Prostate gland (tissue), 2 donors: ENCODE results near the gene RTTN. TPM values are rescaled to one million over a fixed set of nuclear protein-coding genes. Genes with fewer than 3 reads are reported as not detected.

Experiments used
- DNase-seq: peaks from one replicate; pipeline ENCODE4 v3.0.0-alpha.2; 2019; ENCODE audit warnings: low spot score
- H3K27ac ChIP-seq, 2 donors: fragments of 200-600 bp; sonication (generic); 2 replicates each; pipeline ENCODE4 v1.5.1; 2017 to 2019
- H3K27me3 ChIP-seq: fragments of 200-600 bp; sonication (generic); replicated peaks from 2 replicates; pipeline ENCODE4 v1.5.1; 2019; ENCODE audit not compliant: insufficient read depth
- H3K36me3 ChIP-seq, 2 donors: fragments of 200-600 bp; sonication (generic); 1 replicate in 1 of 2; 2 replicates in 1 of 2; pipeline versions ENCODE4 v1.5.1 to v1.8.1; 2017 to 2019
- H3K4me1 ChIP-seq: fragments of 200-600 bp; sonication (generic); replicated peaks from 2 replicates; pipeline ENCODE4 v1.5.1; 2019
- H3K4me3 ChIP-seq, 2 donors: fragments of 200-600 bp; sonication (generic); 2 replicates each; pipeline ENCODE4 v1.5.1; 2017 to 2019
- H3K9me3 ChIP-seq: fragments of 200-600 bp; sonication (generic); 2 replicates; pipeline ENCODE4 v1.5.1; 2017
- POLR2A ChIP-seq: fragments of 450-650 bp; IDR thresholded peaks from one replicate; pipeline ENCODE4 v1.6.1; 2016; ENCODE audit warnings: antibody characterized with exemption, mild to moderate bottlenecking
- POLR2AphosphoS5 ChIP-seq: sonication (generic); formaldehyde crosslinking; IDR thresholded peaks from one replicate; pipeline ENCODE4 v1.6.1; 2017; ENCODE audit warnings: antibody characterized with exemption
- WGBS: methylation state at CpG from one replicate; pipeline ENCODE4 v1.1.5; 2018; 5-methylcytosine and 5-hydroxymethylcytosine counted together
- intact Hi-C: fragments of 100-400 bp; cut with DNase I; formaldehyde crosslinking; loops from one replicate; pipeline ENCODE4 v1.14.2; 2022
- total RNA-seq, 2 donors: library from RNA; depleted of rRNA; stranded (reverse); fragments of >200 nt; gene quantifications; one replicate each; pipeline ENCODE4 v1.1.0, GENCODE V29; 2016
- TF ChIP-seq, protein P1 (sequence below), 4 experiments: fragments of 200-600 bp in 2 of 4; fragments of 450-650 bp in 2 of 4; sonication (generic) in 2 of 4; IDR thresholded peaks; 1 replicate in 3 of 4; 2 replicates in 1 of 4; pipeline ENCODE4 v1.5.1; 2016 to 2019; ENCODE audit warnings: antibody characterized with exemption in 4 of 4, mild to moderate bottlenecking in 2 of 4, moderate library complexity in 2 of 4

RTTN gene
- total RNA-seq, 2 donors from 2014 or later = 8.4 to 21.5 TPM

DNA sequence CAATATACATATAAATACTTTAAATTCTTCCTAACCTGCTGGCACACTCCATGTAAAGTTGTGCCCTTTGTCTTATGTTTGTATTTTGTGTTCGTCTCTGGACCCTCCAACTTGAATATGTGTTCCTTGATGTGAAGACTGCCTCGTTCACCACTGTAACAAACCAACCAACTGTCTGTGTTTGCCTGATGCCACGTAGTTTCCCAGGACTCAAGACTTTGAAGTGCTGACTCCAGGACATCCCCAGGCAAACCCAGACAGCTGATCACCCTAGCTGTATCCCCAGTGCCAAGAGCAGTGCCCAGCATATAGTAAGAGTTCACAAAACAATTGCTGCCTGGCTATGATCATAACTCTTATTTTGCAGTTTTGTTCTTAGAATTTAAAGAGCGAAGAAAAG lies 242.3 kb downstream of the RTTN start:
- no peak overlapping the region for H3K4me3 ChIP-seq
- no peaks in the 10 kb centered on the region for H3K9me3 ChIP-seq
- TF ChIP-seq, protein P1, sequence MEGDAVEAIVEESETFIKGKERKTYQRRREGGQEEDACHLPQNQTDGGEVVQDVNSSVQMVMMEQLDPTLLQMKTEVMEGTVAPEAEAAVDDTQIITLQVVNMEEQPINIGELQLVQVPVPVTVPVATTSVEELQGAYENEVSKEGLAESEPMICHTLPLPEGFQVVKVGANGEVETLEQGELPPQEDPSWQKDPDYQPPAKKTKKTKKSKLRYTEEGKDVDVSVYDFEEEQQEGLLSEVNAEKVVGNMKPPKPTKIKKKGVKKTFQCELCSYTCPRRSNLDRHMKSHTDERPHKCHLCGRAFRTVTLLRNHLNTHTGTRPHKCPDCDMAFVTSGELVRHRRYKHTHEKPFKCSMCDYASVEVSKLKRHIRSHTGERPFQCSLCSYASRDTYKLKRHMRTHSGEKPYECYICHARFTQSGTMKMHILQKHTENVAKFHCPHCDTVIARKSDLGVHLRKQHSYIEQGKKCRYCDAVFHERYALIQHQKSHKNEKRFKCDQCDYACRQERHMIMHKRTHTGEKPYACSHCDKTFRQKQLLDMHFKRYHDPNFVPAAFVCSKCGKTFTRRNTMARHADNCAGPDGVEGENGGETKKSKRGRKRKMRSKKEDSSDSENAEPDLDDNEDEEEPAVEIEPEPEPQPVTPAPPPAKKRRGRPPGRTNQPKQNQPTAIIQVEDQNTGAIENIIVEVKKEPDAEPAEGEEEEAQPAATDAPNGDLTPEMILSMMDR (IDR thresholded peaks at IDR 0.05) = no peak
- TF ChIP-seq POLR2AphosphoS5 = no peak
- TF ChIP-seq POLR2A = no peak
- intact Hi-C loops = no loop called here
- no peak overlapping the region for H3K27ac ChIP-seq
- no peaks in the 10 kb centered on the region for H3K27me3 ChIP-seq
- H3K36me3 ChIP-seq = no peaks in the 10 kb centered on the region
- H3K4me1 ChIP-seq = no peaks in the 10 kb centered on the region
- 93% methylated on average over 4 of the region's 4 CpGs for WGBS
- DNase-seq = no peak

DNA sequence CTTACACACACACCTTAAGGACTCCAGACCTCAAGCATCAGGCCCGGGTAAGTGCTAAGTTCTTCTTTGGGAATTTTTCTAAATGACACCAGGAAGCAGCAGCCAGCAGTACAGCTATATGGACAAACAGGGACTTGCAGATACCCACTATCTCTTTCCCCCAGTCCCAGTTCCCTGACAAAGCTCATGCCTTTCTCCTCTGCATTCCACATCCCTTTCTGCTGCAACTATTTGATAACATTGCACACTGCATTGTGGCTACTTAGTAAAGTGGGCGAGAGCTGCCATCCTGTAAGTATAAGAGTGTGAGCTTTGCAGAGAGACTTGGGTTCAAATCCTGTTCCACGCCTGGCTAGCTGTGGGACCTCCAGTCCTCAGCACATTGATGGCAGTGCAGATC lies 243.8 kb downstream of the RTTN start:
- intact Hi-C loops = no loop called here
- no peak overlapping the region for H3K27ac ChIP-seq
- TF ChIP-seq POLR2AphosphoS5 (no peak), POLR2A (no peak)
- TF ChIP-seq, protein P1 (IDR thresholded peaks at IDR 0.05) = no peak
- DNase-seq = no peak
- 93% methylated on average over 3 of the region's 3 CpGs for WGBS
- H3K27me3 ChIP-seq = no peaks in the 10 kb centered on the region
- no peaks in the 10 kb centered on the region for H3K4me1 ChIP-seq
- no peaks in the 10 kb centered on the region for H3K36me3 ChIP-seq
- H3K9me3 ChIP-seq = no peaks in the 10 kb centered on the region
- H3K4me3 ChIP-seq = no peak overlapping the region

DNA sequence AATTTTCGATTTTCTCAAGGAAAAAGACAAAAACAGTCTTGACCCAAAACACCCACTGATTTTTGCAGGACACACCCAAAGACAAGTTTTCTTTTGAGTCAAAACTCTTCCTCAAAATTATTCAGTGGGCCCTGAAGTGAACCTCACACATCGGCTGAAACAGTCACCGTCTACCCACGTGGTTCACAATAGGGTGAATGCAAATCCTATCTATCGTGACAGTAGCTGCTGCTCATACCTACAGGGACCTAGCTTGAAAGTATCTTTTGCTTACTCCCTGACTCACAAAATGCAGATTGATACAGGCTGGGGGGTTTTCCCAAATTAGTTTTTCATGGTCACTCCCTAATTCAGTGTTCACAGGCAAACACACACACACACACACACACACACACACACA lies 247.1 kb downstream of the RTTN start:
- TF ChIP-seq POLR2A (no peak), POLR2AphosphoS5 (no peak)
- TF ChIP-seq, protein P1 (IDR thresholded peaks at IDR 0.05) = no peak
- intact Hi-C loops = loop anchor here (10.0 kb wide), 1 partner anchor 114 kb away; no protein-coding TSS in a partner anchor

DNA sequence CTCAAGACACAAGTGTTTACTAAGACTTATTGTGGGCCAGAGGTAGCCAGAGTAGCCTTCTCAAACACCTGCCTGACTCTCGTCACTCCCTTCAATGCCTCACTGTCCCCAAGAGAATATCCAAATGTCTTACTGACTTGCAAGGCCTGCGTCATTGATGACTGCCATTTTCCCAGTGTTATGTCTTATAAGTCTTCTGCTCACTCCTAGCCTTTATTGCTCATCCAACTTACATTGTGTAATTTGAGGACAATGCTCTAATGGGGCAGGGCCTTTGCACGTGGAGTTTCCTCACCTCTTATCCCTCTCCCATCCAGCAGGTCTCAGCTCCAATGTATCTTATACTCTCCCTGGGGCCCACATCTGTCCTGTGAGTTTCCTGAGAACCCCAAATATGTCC lies 247.7 kb downstream of the RTTN start:
- no peaks in the 10 kb centered on the region for H3K36me3 ChIP-seq
- H3K4me1 ChIP-seq = no peaks in the 10 kb centered on the region
- H3K4me3 ChIP-seq = no peak overlapping the region
- 95% methylated on average over 3 of the region's 3 CpGs for WGBS
- no peak for DNase-seq
- no peaks in the 10 kb centered on the region for H3K9me3 ChIP-seq
- no peaks in the 10 kb centered on the region for H3K27me3 ChIP-seq
- intact Hi-C loops = loop anchor here (10.0 kb wide), 1 partner anchor 113 kb away; no protein-coding TSS in a partner anchor
- no peak overlapping the region for H3K27ac ChIP-seq
- no peak for TF ChIP-seq POLR2A
- no peak for TF ChIP-seq POLR2AphosphoS5
- TF ChIP-seq, protein P1 (IDR thresholded peaks at IDR 0.05) = no peak

More for the DNA sequence above, 247.1 kb downstream of the RTTN start:
- WGBS = 91% methylated on average over 5 of the region's 5 CpGs
- no peak for DNase-seq
- H3K4me1 ChIP-seq = no peaks in the 10 kb centered on the region
- H3K27me3 ChIP-seq = no peaks in the 10 kb centered on the region
- H3K9me3 ChIP-seq = no peaks in the 10 kb centered on the region
- no peak overlapping the region for H3K4me3 ChIP-seq
- no peak overlapping the region for H3K27ac ChIP-seq
- H3K36me3 ChIP-seq = no peaks in the 10 kb centered on the region
